CD4-positive, alpha-beta T cell (primary cell): ENCODE results near the gene OSBPL10. TPM values are rescaled to one million over a fixed set of nuclear protein-coding genes. Genes with fewer than 3 reads are reported as not detected.

Source experiments
- ATAC-seq: fragments of 200-7000 bp; cut with Tn5 transposase; one replicate; pipeline ENCODE4 v1.10.0; 2022; ENCODE audit warnings: mild to moderate bottlenecking; ENCODE audit not compliant: poor library complexity
- CTCF ChIA-PET: fragments of 350-600 bp; sonication (Branson Sonifier 250); formaldehyde crosslinking; loops from one replicate; lab custom pipeline; 2021; ENCODE audit warnings: antibody characterized with exemption, inconsistent platforms; lab: Charles Lee
- POLR2A ChIA-PET: fragments of 350-600 bp; sonication (Branson Sonifier 250); formaldehyde crosslinking; loops from one replicate; lab custom pipeline; 2021; ENCODE audit warnings: antibody characterized with exemption, inconsistent platforms; lab: Charles Lee
- DNase-seq, 14 experiments: peaks; one replicate each; pipeline ENCODE4 v3.0.0-alpha.2; 2013 to 2020; ENCODE audit warnings: mixed read lengths in 2 of 14
- H3K27ac ChIP-seq, 2 donors: one replicate each; pipeline versions ENCODE4 v1.5.1 to v1.7.0; 2013; ENCODE audit warnings: low read length in 2 of 2, low read depth in 1 of 2, mild to moderate bottlenecking in 1 of 2
- H3K27me3 ChIP-seq, 2 experiments: 1 replicate in 1 of 2; 2 replicates in 1 of 2; pipeline versions ENCODE4 v1.6.1 to v1.7.0; 2013; ENCODE audit warnings: low read length in 2 of 2, control low read depth in 1 of 2, mild to moderate bottlenecking in 1 of 2, moderate library complexity in 1 of 2; ENCODE audit not compliant: insufficient read depth in 2 of 2, control insufficient read depth in 1 of 2
- H3K36me3 ChIP-seq: one replicate; pipeline ENCODE4 v1.6.1; 2013; ENCODE audit warnings: low read length, control low read depth; ENCODE audit not compliant: insufficient read depth
- H3K4me1 ChIP-seq: one replicate; pipeline ENCODE4 v1.6.1; 2013; ENCODE audit warnings: low read length, control low read depth; ENCODE audit not compliant: insufficient read depth
- H3K4me3 ChIP-seq: one replicate; pipeline ENCODE4 v1.5.1; 2013; ENCODE audit warnings: mild to moderate bottlenecking, low read length, moderate library complexity
- H3K9me3 ChIP-seq, 2 experiments: 1 replicate in 1 of 2; 2 replicates in 1 of 2; pipeline versions ENCODE4 v1.6.1 to v1.7.0; 2013; ENCODE audit warnings: low read length in 2 of 2, mild to moderate bottlenecking in 2 of 2, control low read depth in 1 of 2, moderate library complexity in 1 of 2; ENCODE audit not compliant: control insufficient read depth in 1 of 2, insufficient read depth in 1 of 2
- H3K27ac Mint-ChIP-seq: one replicate; pipeline ENCODE4 v1.8.0; 2020; ENCODE audit warnings: mixed read lengths
- H3K27me3 Mint-ChIP-seq: one replicate; pipeline ENCODE4 v1.8.0; 2021; ENCODE audit warnings: mixed read lengths
- H3K36me3 Mint-ChIP-seq: one replicate; pipeline ENCODE4 v1.8.0; 2021; ENCODE audit warnings: low read depth, mixed read lengths
- H3K4me1 Mint-ChIP-seq: one replicate; pipeline ENCODE4 v1.8.0; 2021; ENCODE audit warnings: low read depth, mixed read lengths
- H3K4me3 Mint-ChIP-seq: one replicate; pipeline ENCODE4 v1.8.0; 2020; ENCODE audit warnings: mild to moderate bottlenecking, mixed read lengths
- H3K9me3 Mint-ChIP-seq: one replicate; pipeline ENCODE4 v1.8.0; 2020; ENCODE audit warnings: mixed read lengths
- CTCF ChIP-seq: fragments of 200-600 bp; IDR thresholded peaks from one replicate; pipeline ENCODE4 v1.8.0; 2022; ENCODE audit warnings: antibody characterized with exemption, mild to moderate bottlenecking
- intact Hi-C, 2 experiments: fragments of 100-400 bp; cut with DNase I in 1 of 2; cut with micrococcal nuclease in 1 of 2; formaldehyde crosslinking; loops; one replicate each; pipeline versions ENCODE4 v1.15.1 to v1.9.0; 2023 to 2025; cut with DNase I, micrococcal nuclease
- total RNA-seq, 174 experiments: library from RNA in 2 of 174; stranded (reverse) in 2 of 174; gene quantifications; one replicate each; pipeline ENCODE4 v1.2.3 and lab custom pipeline; 2021 to 2026

The OSBPL10 gene
- total RNA-seq, 2 experiments from 2014 or later = not detected

GRCh38 chr3:31767920-31768319 lies 213.1 kb downstream of the OSBPL10 start:
- H3K4me3 Mint-ChIP-seq = no peak overlapping the region
- no peaks in the 10 kb centered on the region for H3K4me1 Mint-ChIP-seq
- H3K27ac Mint-ChIP-seq = no peak overlapping the region
- H3K36me3 ChIP-seq = no peaks in the 10 kb centered on the region
- H3K27me3 Mint-ChIP-seq = no peaks in the 10 kb centered on the region
- no peaks in the 10 kb centered on the region for H3K9me3 Mint-ChIP-seq
- ATAC-seq (no peak), DNase-seq (no peak)
- CTCF ChIA-PET = no interaction called here
- intact Hi-C loops = loop anchor here (1.0 to 10.0 kb wide), 4 partner anchors 796 to 1753 kb away; no protein-coding TSS in a partner anchor
- H3K4me3 ChIP-seq = no peak overlapping the region
- H3K36me3 Mint-ChIP-seq = no peaks in the 10 kb centered on the region
- no peaks in the 10 kb centered on the region for H3K9me3 ChIP-seq
- H3K27me3 ChIP-seq = no peaks in the 10 kb centered on the region
- H3K27ac ChIP-seq = no peak overlapping the region
- no peak for TF ChIP-seq CTCF
- POLR2A ChIA-PET = no interaction called here
- no peaks in the 10 kb centered on the region for H3K4me1 ChIP-seq

GRCh38 chr3:31766669-31767068 lies 214.4 kb downstream of the OSBPL10 start:
- Mint-ChIP-seq H3K36me3 (no peaks in the 10 kb centered on the region), H3K4me1 (no peaks in the 10 kb centered on the region), H3K27ac (no peak overlapping the region), H3K9me3 (no peaks in the 10 kb centered on the region), H3K27me3 (no peaks in the 10 kb centered on the region), H3K4me3 (no peak overlapping the region)
- H3K4me1 ChIP-seq = no peaks in the 10 kb centered on the region
- no peak for TF ChIP-seq CTCF
- H3K9me3 ChIP-seq = no peaks in the 10 kb centered on the region
- H3K36me3 ChIP-seq = no peaks in the 10 kb centered on the region
- ChIA-PET POLR2A (no interaction called here), CTCF (interaction anchor here (0.9 kb wide), 1 partner anchor 998 kb away, joined by 3 read pairs; no protein-coding TSS in a partner anchor)
- DNase-seq = no peak
- no peak overlapping the region for H3K4me3 ChIP-seq
- no peaks in the 10 kb centered on the region for H3K27me3 ChIP-seq
- no peak for ATAC-seq
- no peak overlapping the region for H3K27ac ChIP-seq
- intact Hi-C loops = loop anchor here in 1 of 2 experiments (5.0 to 10.0 kb wide), 2 partner anchors 794 to 1752 kb away; no protein-coding TSS in a partner anchor

GRCh38 chr3:31765871-31766270 lies 215.2 kb downstream of the OSBPL10 start:
- DNase-seq (no peak), ATAC-seq (no peak)
- Histone ChIP-seq H3K9me3 (no peaks in the 10 kb centered on the region), H3K27me3 (no peaks in the 10 kb centered on the region), H3K4me1 (no peaks in the 10 kb centered on the region), H3K4me3 (no peak overlapping the region), H3K36me3 (no peaks in the 10 kb centered on the region), H3K27ac (no peak overlapping the region)
- Mint-ChIP-seq H3K27me3 (no peaks in the 10 kb centered on the region), H3K36me3 (no peaks in the 10 kb centered on the region), H3K4me3 (no peak overlapping the region), H3K27ac (no peak overlapping the region), H3K4me1 (no peaks in the 10 kb centered on the region), H3K9me3 (no peaks in the 10 kb centered on the region)
- POLR2A ChIA-PET = no interaction called here
- CTCF ChIA-PET = no interaction called here
- intact Hi-C loops = loop anchor here in 1 of 2 experiments (5.0 to 10.0 kb wide), 2 partner anchors 794 to 1751 kb away; no protein-coding TSS in a partner anchor
- no peak for TF ChIP-seq CTCF
